Trophoblast cell (in vitro differentiated cells and primary cell): Measurements from ENCODE around the gene GOLT1A.
A peak's percentile ranks its signal among the peaks of the same experiment; 100 is the strongest.

Source experiments
- DNase-seq, 2 donors: peaks; one replicate each; pipeline ENCODE4 v3.0.0-alpha.2; 2016
- H2AFZ ChIP-seq: 2 replicates; pipeline ENCODE4 v1.6.1; 2013; ENCODE audit warnings: low read length, moderate library complexity, mild to moderate bottlenecking; ENCODE audit not compliant: insufficient read depth, poor library complexity
- H2AK5ac ChIP-seq: 2 replicates; pipeline ENCODE4 v1.6.1; 2013; ENCODE audit warnings: mild to moderate bottlenecking, low read length
- H2BK120ac ChIP-seq: 2 replicates; pipeline ENCODE4 v1.6.1; 2013; ENCODE audit warnings: low read length, mild to moderate bottlenecking, moderate library complexity; ENCODE audit not compliant: insufficient read depth, poor library complexity
- H2BK12ac ChIP-seq: 2 replicates; pipeline ENCODE4 v1.6.1; 2013; ENCODE audit warnings: mild to moderate bottlenecking, low read length, moderate library complexity
- H2BK5ac ChIP-seq: 2 replicates; pipeline ENCODE4 v1.6.1; 2013; ENCODE audit warnings: low read length, low read depth, moderate library complexity, mild to moderate bottlenecking; ENCODE audit not compliant: poor library complexity
- H3K14ac ChIP-seq: 2 replicates; pipeline ENCODE4 v1.6.1; 2013; ENCODE audit warnings: mild to moderate bottlenecking, low read length
- H3K18ac ChIP-seq: 2 replicates; pipeline ENCODE4 v1.6.1; 2013; ENCODE audit warnings: mild to moderate bottlenecking, low read length
- H3K23ac ChIP-seq: 2 replicates; pipeline ENCODE4 v1.6.1; 2013; ENCODE audit warnings: low read length
- H3K27ac ChIP-seq: 2 replicates; pipeline ENCODE4 v1.5.1; 2013; ENCODE audit warnings: low read depth, mild to moderate bottlenecking, inconsistent platforms, low read length, moderate library complexity
- H3K27me3 ChIP-seq: 2 replicates; pipeline ENCODE4 v1.6.1; 2013; ENCODE audit warnings: inconsistent platforms, mild to moderate bottlenecking, low read length, moderate library complexity; ENCODE audit not compliant: insufficient read depth
- H3K36me3 ChIP-seq, 2 experiments: 1 replicate in 1 of 2; 2 replicates in 1 of 2; pipeline ENCODE4 v1.6.1; 2013; ENCODE audit warnings: low read length in 2 of 2, mild to moderate bottlenecking in 2 of 2, moderate library complexity in 1 of 2; ENCODE audit not compliant: insufficient read depth in 2 of 2, control insufficient read depth in 1 of 2
- H3K4ac ChIP-seq: 2 replicates; pipeline ENCODE4 v1.6.1; 2013; ENCODE audit warnings: low read depth, mild to moderate bottlenecking, low read length, moderate library complexity
- H3K4me1 ChIP-seq, 2 experiments: 1 replicate in 1 of 2; 2 replicates in 1 of 2; pipeline ENCODE4 v1.6.1; 2013; ENCODE audit warnings: low read length in 2 of 2, mild to moderate bottlenecking in 2 of 2, moderate library complexity in 1 of 2; ENCODE audit not compliant: insufficient read depth in 2 of 2, control insufficient read depth in 1 of 2
- H3K4me2 ChIP-seq: 2 replicates; pipeline ENCODE4 v1.6.1; 2013; ENCODE audit warnings: inconsistent platforms, mild to moderate bottlenecking, low read length, moderate library complexity
- H3K4me3 ChIP-seq: 2 replicates; pipeline ENCODE4 v1.5.1; 2013; ENCODE audit warnings: mild to moderate bottlenecking, low read depth, low read length, inconsistent platforms
- H3K79me1 ChIP-seq: one replicate; pipeline ENCODE4 v1.6.1; 2013; ENCODE audit warnings: low read length
- H3K79me2 ChIP-seq: 2 replicates; pipeline ENCODE4 v1.6.1; 2013; ENCODE audit warnings: low read length, mild to moderate bottlenecking; ENCODE audit not compliant: control insufficient read depth, insufficient read depth, poor library complexity
- H3K9ac ChIP-seq: 2 replicates; pipeline ENCODE4 v1.6.1; 2013; ENCODE audit warnings: mild to moderate bottlenecking, low read length
- H3K9me3 ChIP-seq: 2 replicates; pipeline ENCODE4 v1.6.1; 2013; ENCODE audit warnings: low read depth, mild to moderate bottlenecking, control low read depth, inconsistent platforms, low read length; ENCODE audit not compliant: insufficient read depth
- H4K12ac ChIP-seq: 2 replicates; pipeline ENCODE4 v1.6.1; 2013; ENCODE audit warnings: low read depth, mild to moderate bottlenecking, low read length, moderate library complexity
- H4K8ac ChIP-seq: 2 replicates; pipeline ENCODE4 v1.6.1; 2013; ENCODE audit warnings: low read depth, mild to moderate bottlenecking, low read length, moderate library complexity
- H4K91ac ChIP-seq: one replicate; pipeline ENCODE4 v1.6.1; 2013; ENCODE audit warnings: low read depth, mild to moderate bottlenecking, low read length, moderate library complexity
- WGBS: extraction: QIAGEN DNeasy Blood & Tissue Kit; methylation state at CpG from one replicate; pipeline ENCODE4 v1.1.7; 2013; ENCODE audit warnings: missing lambda C conversion rate; ENCODE audit not compliant: insufficient read length, insufficient coverage; ENCODE audit errors: extremely low coverage; 5-methylcytosine and 5-hydroxymethylcytosine counted together

GOLT1A gene

DNA sequence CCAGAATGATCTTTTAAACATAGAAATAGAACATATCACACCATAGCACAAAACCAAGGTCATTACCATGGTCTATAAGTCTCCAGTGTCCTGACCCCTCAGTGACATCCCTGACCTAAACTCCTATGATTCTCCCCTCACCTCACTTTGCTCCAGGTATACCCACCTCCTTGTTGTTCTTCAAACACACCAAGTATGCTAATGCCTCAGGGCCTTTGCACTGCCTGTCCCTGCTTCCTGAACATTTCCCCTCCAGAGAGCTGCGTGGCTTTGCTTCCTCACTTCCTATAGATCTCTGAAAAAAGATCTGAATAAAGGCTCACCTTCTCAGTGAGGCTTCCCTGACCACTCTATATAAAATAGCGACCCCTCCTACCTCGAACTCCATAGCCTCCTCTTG lies 1.1 kb downstream of the GOLT1A start:
- H4K12ac ChIP-seq = no peak overlapping the region
- H3K18ac ChIP-seq = no peak overlapping the region
- H3K79me2 ChIP-seq = peaks cover 2% of the 10 kb centered on the region
- H4K91ac ChIP-seq = no peak overlapping the region
- no peak overlapping the region for H2BK5ac ChIP-seq
- no peaks in the 10 kb centered on the region for H3K9me3 ChIP-seq
- no peak overlapping the region for H3K14ac ChIP-seq
- no peak overlapping the region for H3K4me3 ChIP-seq
- no peak overlapping the region for H2BK12ac ChIP-seq
- H2AFZ ChIP-seq = no peak overlapping the region
- no peaks in the 10 kb centered on the region for H3K27me3 ChIP-seq
- peaks cover 0 to 9% of the 10 kb centered on the region in 2 experiments for H3K4me1 ChIP-seq
- H3K79me1 ChIP-seq = no peaks in the 10 kb centered on the region
- H3K9ac ChIP-seq = no peak overlapping the region
- H3K23ac ChIP-seq = no peak overlapping the region
- no peak overlapping the region for H4K8ac ChIP-seq
- no peak overlapping the region for H2BK120ac ChIP-seq
- no peak overlapping the region for H3K4ac ChIP-seq
- H3K4me2 ChIP-seq = no peak overlapping the region
- no CpG with 5 or more reads among the region's 3 CpGs for WGBS
- DNase-seq = no peak
- no peak overlapping the region for H3K27ac ChIP-seq
- H2AK5ac ChIP-seq = no peak overlapping the region
- H3K36me3 ChIP-seq = no peaks in the 10 kb centered on the region

DNA sequence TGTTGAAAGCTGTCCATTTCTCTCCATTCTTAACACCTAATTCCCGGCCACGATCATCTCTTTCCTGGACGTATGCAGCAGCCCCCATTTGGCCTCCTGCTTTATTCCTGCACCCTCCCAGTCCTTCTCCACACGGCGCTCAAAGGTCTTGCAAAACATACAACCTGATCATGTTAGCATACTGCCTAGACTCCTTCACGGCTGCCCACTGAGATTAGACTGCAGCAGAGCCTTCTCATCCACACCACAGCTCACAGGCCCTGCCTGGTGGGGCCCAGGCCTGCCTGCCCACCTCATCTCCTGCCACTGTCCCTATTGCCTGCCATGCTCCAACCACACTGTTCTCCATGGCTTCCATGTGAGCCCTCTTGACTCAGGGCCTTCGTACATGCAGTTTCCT lies 2.7 kb downstream of the GOLT1A start:
- Histone ChIP-seq H4K91ac (no peak overlapping the region), H3K4me1 (peaks cover 0 to 9% of the 10 kb centered on the region in 2 experiments), H3K14ac (no peak overlapping the region), H3K4ac (no peak overlapping the region), H3K36me3 (no peaks in the 10 kb centered on the region), H3K4me2 (no peak overlapping the region), H3K79me2 (peaks cover 2% of the 10 kb centered on the region), H2BK12ac (no peak overlapping the region), H4K12ac (no peak overlapping the region), H3K27me3 (no peaks in the 10 kb centered on the region), H3K79me1 (no peaks in the 10 kb centered on the region), H2AK5ac (no peak overlapping the region), H2AFZ (no peak overlapping the region), H2BK5ac (no peak overlapping the region), H3K27ac (no peak overlapping the region), H2BK120ac (no peak overlapping the region), H3K9ac (no peak overlapping the region), H3K23ac (no peak overlapping the region), H4K8ac (no peak overlapping the region), H3K4me3 (no peak overlapping the region), H3K9me3 (no peaks in the 10 kb centered on the region), H3K18ac (no peak overlapping the region)
- no peak for DNase-seq
- WGBS = no CpG with 5 or more reads among the region's 7 CpGs

DNA sequence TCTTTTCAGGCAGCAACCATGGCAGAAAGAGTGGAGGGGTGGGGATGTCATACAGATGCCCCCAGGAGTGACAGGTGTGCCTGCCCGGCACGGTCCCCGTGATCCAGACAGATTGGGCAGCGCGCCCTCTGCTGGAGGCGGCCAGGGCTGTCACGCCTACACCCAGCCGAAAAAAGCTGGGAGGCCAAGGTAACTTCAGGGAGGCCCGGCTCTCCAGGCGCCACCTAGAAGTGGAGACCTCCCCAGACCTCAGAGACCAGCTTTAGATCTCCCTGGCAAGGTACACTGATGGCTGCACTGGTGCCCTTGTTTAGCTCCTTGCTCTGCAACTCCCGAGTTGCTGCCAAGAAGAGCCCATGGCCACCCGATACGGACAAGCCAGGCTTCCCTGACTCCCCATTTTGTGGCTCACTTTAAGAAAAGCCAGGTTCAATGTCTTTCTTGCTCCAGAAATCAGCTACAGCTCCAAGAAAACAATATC lies 6.6 kb downstream of the GOLT1A start:
- peaks cover 0 to 3% of the 10 kb centered on the region in 2 experiments for H3K4me1 ChIP-seq
- H3K4ac ChIP-seq = no peak overlapping the region
- no peak overlapping the region for H2AK5ac ChIP-seq
- H2BK120ac ChIP-seq = no peak overlapping the region
- no peak overlapping the region for H4K91ac ChIP-seq
- no peaks in the 10 kb centered on the region for H3K36me3 ChIP-seq
- no CpG with 5 or more reads among the region's 13 CpGs for WGBS
- DNase-seq = peak; percentile 50 to 81
- no peak overlapping the region for H4K12ac ChIP-seq
- H2BK5ac ChIP-seq = no peak overlapping the region
- H3K79me1 ChIP-seq = no peaks in the 10 kb centered on the region
- no peaks in the 10 kb centered on the region for H3K27me3 ChIP-seq
- no peak overlapping the region for H4K8ac ChIP-seq
- H3K9me3 ChIP-seq = no peaks in the 10 kb centered on the region
- H2BK12ac ChIP-seq = no peak overlapping the region
- H3K4me2 ChIP-seq = no peak overlapping the region
- H3K14ac ChIP-seq = no peak overlapping the region
- no peak overlapping the region for H3K4me3 ChIP-seq
- H2AFZ ChIP-seq = no peak overlapping the region
- H3K9ac ChIP-seq = no peak overlapping the region
- no peak overlapping the region for H3K27ac ChIP-seq
- H3K79me2 ChIP-seq = peaks cover 2% of the 10 kb centered on the region
- no peak overlapping the region for H3K23ac ChIP-seq
- no peak overlapping the region for H3K18ac ChIP-seq

DNA sequence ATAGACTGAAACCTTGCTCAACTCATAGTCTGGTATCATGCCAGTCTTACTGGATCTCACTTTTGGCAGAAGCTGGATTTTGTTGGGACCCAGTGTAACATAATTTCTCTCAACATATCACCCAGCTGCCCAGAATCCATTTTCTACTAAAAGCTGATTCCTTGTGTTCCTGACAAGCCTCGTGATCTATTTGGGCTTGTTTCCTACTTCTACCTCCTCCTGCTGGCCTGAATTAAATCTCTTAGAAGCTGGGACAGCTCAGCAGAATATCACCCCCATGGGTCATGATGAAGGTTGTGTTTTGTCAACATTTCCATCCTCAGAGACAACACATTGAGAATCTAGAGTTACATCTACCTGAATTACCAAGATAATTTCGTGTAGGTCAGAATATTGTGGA lies 7.7 kb downstream of the GOLT1A start:
- Histone ChIP-seq H3K36me3 (no peaks in the 10 kb centered on the region), H3K14ac (no peak overlapping the region), H3K27ac (no peak overlapping the region), H3K79me2 (peaks cover under 1% of the 10 kb centered on the region), H2BK5ac (no peak overlapping the region), H4K8ac (no peak overlapping the region), H3K4me1 (peaks cover 0 to 3% of the 10 kb centered on the region in 2 experiments), H3K23ac (no peak overlapping the region), H2BK12ac (no peak overlapping the region), H3K9me3 (no peaks in the 10 kb centered on the region), H3K4me3 (no peak overlapping the region), H3K4me2 (no peak overlapping the region), H4K91ac (no peak overlapping the region), H3K9ac (no peak overlapping the region), H2BK120ac (no peak overlapping the region), H3K4ac (no peak overlapping the region), H3K79me1 (no peaks in the 10 kb centered on the region), H3K18ac (no peak overlapping the region), H2AFZ (no peak overlapping the region), H2AK5ac (no peak overlapping the region), H4K12ac (no peak overlapping the region), H3K27me3 (no peaks in the 10 kb centered on the region)
- WGBS = no CpG with 5 or more reads among the region's 2 CpGs
- DNase-seq = peak in 1 of 2 donors; percentile 11
